K562 (cell line): ENCODE data around the gene MOB1A. TPM values are rescaled to one million over a fixed set of nuclear protein-coding genes. Genes with fewer than 3 reads are reported as not detected.

Experiments used
- ATAC-seq: fragments of 200-7000 bp; cut with Tn5 transposase; 3 replicates; pipeline ENCODE4 v1.9.1; 2020; ENCODE audit warnings: moderate library complexity
- BruUV-seq: library from RNA; stranded (reverse); fragments of 400-500 nt; replicated peaks from 2 replicates; lab custom pipeline; 2021; lab: Mats Ljungman, UMichigan
- CTCF ChIA-PET: fragments of 300-600 bp; formaldehyde crosslinking; extraction: SDS; loops from one replicate; lab custom pipeline; 2021; ENCODE audit warnings: low intra/inter-chr PET ratio; lab: Yijun Ruan, JAX
- POLR2A ChIA-PET: fragments of 300-600, 350-650 bp; sonication (Branson Sonifier 250); formaldehyde crosslinking; extraction: SDS; loops from one replicate; lab custom pipeline; 2021; ENCODE audit warnings: antibody characterized with exemption, inconsistent platforms; lab: Yijun Ruan, JAX
- DNase-seq, 4 experiments: peaks; one replicate each; pipeline versions ENCODE4 v3.0.0 to v3.0.0-alpha.2; 2011 to 2018; ENCODE audit warnings: low spot score in 3 of 4, mixed read lengths in 3 of 4; ENCODE audit errors: extremely low read depth in 1 of 4
- FAIRE-seq: peaks from 2 replicates; lab custom pipeline; 2011; peaks lifted over from hg19 to GRCh38; lab: Jason Lieb, UNC
- H2AFZ ChIP-seq: 2 replicates; pipeline ENCODE4 v1.6.0; 2011; ENCODE audit warnings: low read depth, low read length, control low read depth, inconsistent platforms
- H3K27ac ChIP-seq: fragments of 200-600 bp; 3 replicates; pipeline ENCODE4 v1.8.0; 2011; ENCODE audit warnings: low read depth, mild to moderate bottlenecking, control low read depth, inconsistent platforms, low read length, moderate library complexity, mixed read lengths; ENCODE audit errors: extremely low read depth
- H3K27me3 ChIP-seq, 2 experiments: fragments of 300-600 bp in 1 of 2; 2 replicates in 1 of 2; 3 replicates in 1 of 2; pipeline versions ENCODE4 v1.6.0 to v1.8.0; 2011; ENCODE audit warnings: inconsistent platforms in 2 of 2, low read length in 2 of 2, mild to moderate bottlenecking in 1 of 2, mixed read lengths in 1 of 2, moderate library complexity in 1 of 2; ENCODE audit not compliant: control insufficient read depth in 2 of 2, insufficient read depth in 2 of 2
- H3K36me3 ChIP-seq: fragments of 300-600 bp; 3 replicates; pipeline ENCODE4 v1.8.0; 2011; ENCODE audit warnings: mild to moderate bottlenecking, low read length, inconsistent platforms; ENCODE audit not compliant: control insufficient read depth, insufficient read depth
- H3K4me1 ChIP-seq, 2 experiments: fragments of 200-600 bp in 1 of 2; replicated peaks in 1 of 2; 2 replicates in 1 of 2; 3 replicates in 1 of 2; pipeline versions ENCODE4 v1.5.1 to v1.8.0; 2011; ENCODE audit warnings: inconsistent platforms in 2 of 2, low read length in 2 of 2, mild to moderate bottlenecking in 1 of 2, mixed read lengths in 1 of 2, moderate library complexity in 1 of 2; ENCODE audit not compliant: control insufficient read depth in 2 of 2, insufficient read depth in 2 of 2
- H3K4me2 ChIP-seq: 2 replicates; pipeline ENCODE4 v1.6.1; 2011; ENCODE audit warnings: low read length, control low read depth, inconsistent platforms, mixed read lengths; ENCODE audit not compliant: insufficient read depth
- H3K4me3 ChIP-seq: fragments of 200-600 bp; sonication (generic), shearing (Covaris generic); 2 replicates; pipeline ENCODE4 v1.5.1; 2016; ENCODE audit warnings: control low read depth, inconsistent platforms
- H3K79me2 ChIP-seq: fragments of 200-600 bp; 3 replicates; pipeline ENCODE4 v1.8.0; 2011; ENCODE audit warnings: low read length, inconsistent platforms; ENCODE audit not compliant: control insufficient read depth, insufficient read depth
- H3K9ac ChIP-seq, 2 experiments: 2 replicates each; pipeline versions ENCODE4 v1.6.0 to v1.6.1; 2011; ENCODE audit warnings: low read depth in 2 of 2, low read length in 2 of 2, control low read depth in 1 of 2, inconsistent platforms in 1 of 2, mild to moderate bottlenecking in 1 of 2, mixed read lengths in 1 of 2; ENCODE audit not compliant: insufficient read depth in 1 of 2
- H3K9me1 ChIP-seq: one replicate; pipeline ENCODE4 v1.6.0; 2011; ENCODE audit warnings: inconsistent platforms, mild to moderate bottlenecking, low read length, moderate library complexity; ENCODE audit not compliant: control insufficient read depth, insufficient read depth
- H3K9me3 ChIP-seq: replicated peaks from 2 replicates; pipeline ENCODE4 v1.5.1; 2011; ENCODE audit warnings: low read depth, low read length, inconsistent platforms; ENCODE audit not compliant: control insufficient read depth, insufficient read depth
- H4K20me1 ChIP-seq: replicated peaks from 2 replicates; pipeline ENCODE4 v1.6.1; 2011; ENCODE audit warnings: low read length, inconsistent platforms, mixed read lengths; ENCODE audit not compliant: control insufficient read depth, insufficient read depth
- BRCA1 ChIP-seq, 2 experiments: fragments of 450-650 bp in 1 of 2; sonication (generic) in 1 of 2; formaldehyde crosslinking in 1 of 2; IDR thresholded peaks; 2 replicates each; pipeline versions ENCODE4 v1.5.0 to v1.6.1; 2017 to 2020; ENCODE audit warnings: mild to moderate bottlenecking in 1 of 2, missing genetic modification reagents in 1 of 2
- C11orf30 ChIP-seq: fragments of 450-650 bp; IDR thresholded peaks from 2 replicates; pipeline ENCODE4 v1.6.1; 2016; ENCODE audit warnings: low read depth, mild to moderate bottlenecking
- KAT7 ChIP-seq: sonication (generic); formaldehyde crosslinking; IDR thresholded peaks from 2 replicates; pipeline ENCODE4 v1.8.0; 2022; ENCODE audit warnings: missing genetic modification reagents, mild to moderate bottlenecking, borderline replicate concordance
- MAFF ChIP-seq: IDR thresholded peaks from 2 replicates; pipeline ENCODE4 v1.6.1; 2012; ENCODE audit warnings: low read length, improper control_type of control experiment
- MAFG ChIP-seq: fragments of 450-650 bp; conservative IDR thresholded peaks from 2 replicates; pipeline ENCODE4 v1.6.1; 2016; ENCODE audit warnings: missing genetic modification characterization, missing compliant biosample characterization
- MEIS2 ChIP-seq: fragments of 450-650 bp; IDR thresholded peaks from 2 replicates; pipeline ENCODE4 v1.6.1; 2014; ENCODE audit warnings: mild to moderate bottlenecking; ENCODE audit not compliant: partially characterized antibody
- NRF1 ChIP-seq, 2 experiments: fragments of 450-650 bp; IDR thresholded peaks in 1 of 2; conservative IDR thresholded peaks in 1 of 2; 2 replicates each; pipeline ENCODE4 v1.6.1; 2014; ENCODE audit warnings: mild to moderate bottlenecking in 2 of 2
- PHTF2 ChIP-seq: fragments of 250-450 bp; sonication (Bioruptor Pico); IDR thresholded peaks from 2 replicates; pipeline ENCODE4 v1.5.0; 2021; ENCODE audit warnings: mild to moderate bottlenecking
- ZFP36 ChIP-seq: fragments of 150-350 bp; IDR thresholded peaks from 2 replicates; pipeline ENCODE4 v1.6.1; 2018; ENCODE audit warnings: low read length, low read depth; ENCODE audit not compliant: partially characterized antibody
- ZNF212 ChIP-seq: fragments of 450-650 bp; formaldehyde crosslinking; IDR thresholded peaks from 2 replicates; pipeline ENCODE4 v1.4.0; 2020; ENCODE audit warnings: mild to moderate bottlenecking
- ZNF316 ChIP-seq: fragments of 450-650 bp; IDR thresholded peaks from 2 replicates; pipeline ENCODE4 v1.6.1; 2016
- WGBS: fragments of 100-300 bp; shearing (Covaris generic); methylation state at CpG from one replicate; pipeline ENCODE4 v1.1.6; 2016; ENCODE audit warnings: low coverage, mixed read lengths; ENCODE audit not compliant: insufficient coverage; ENCODE audit errors: missing lambda C conversion rate; 5-methylcytosine and 5-hydroxymethylcytosine counted together
- in situ Hi-C: fragments of 300-500 bp; cut with MboI; formaldehyde crosslinking; loops from 4 replicates; pipeline ENCODE4 v1.15.0; 2018; ENCODE audit warnings: inconsistent platforms, mixed read lengths
- intact Hi-C: fragments of 100-400 bp; cut with micrococcal nuclease; formaldehyde crosslinking; loops from 2 replicates; pipeline ENCODE4 v1.14.2; 2022
- polyA plus RNA-seq, 8 experiments: library from polyadenylated mRNA; depleted of rRNA in 4 of 8; stranded (reverse) in 5 of 8; unstranded in 3 of 8; fragments of >200 nt; fragmentation: Nextera tagmentation in 2 of 8; fragmentation: Illumina TruSeq in 1 of 8; extraction: Ambion mirVana in 2 of 8; extraction: Trizol in 1 of 8; gene quantifications; 2 replicates each; pipeline versions ENCODE4 v1.2.1 to v1.2.3, GENCODE V29; 2011 to 2014; ENCODE audit warnings: inconsistent platforms in 1 of 8, missing spikeins in 1 of 8
- total RNA-seq, 7 experiments: library from RNA; depleted of rRNA in 6 of 7; stranded (reverse); fragments of >200 nt in 6 of 7; fragmentation: Illumina TruSeq in 2 of 7; extraction: Trizol in 2 of 7; gene quantifications; 2 replicates each; pipeline versions ENCODE4 v1.2.1 to v1.2.3, GENCODE V29; 2011 to 2021; ENCODE audit warnings: low replicate concordance in 1 of 7
- TF ChIP-seq, protein P1 (sequence below): sonication (generic); formaldehyde crosslinking; IDR thresholded peaks from 2 replicates; pipeline ENCODE4 v1.8.1; 2023; ENCODE audit warnings: mild to moderate bottlenecking, missing genetic modification reagents, moderate library complexity

The MOB1A gene
- total and polyA plus RNA-seq, 9 of the 15 experiments (the other 6 are each of a cell fraction or from before 2014, with no cell fraction given): 24.8 to 100 (median 60.2) TPM

DNA sequence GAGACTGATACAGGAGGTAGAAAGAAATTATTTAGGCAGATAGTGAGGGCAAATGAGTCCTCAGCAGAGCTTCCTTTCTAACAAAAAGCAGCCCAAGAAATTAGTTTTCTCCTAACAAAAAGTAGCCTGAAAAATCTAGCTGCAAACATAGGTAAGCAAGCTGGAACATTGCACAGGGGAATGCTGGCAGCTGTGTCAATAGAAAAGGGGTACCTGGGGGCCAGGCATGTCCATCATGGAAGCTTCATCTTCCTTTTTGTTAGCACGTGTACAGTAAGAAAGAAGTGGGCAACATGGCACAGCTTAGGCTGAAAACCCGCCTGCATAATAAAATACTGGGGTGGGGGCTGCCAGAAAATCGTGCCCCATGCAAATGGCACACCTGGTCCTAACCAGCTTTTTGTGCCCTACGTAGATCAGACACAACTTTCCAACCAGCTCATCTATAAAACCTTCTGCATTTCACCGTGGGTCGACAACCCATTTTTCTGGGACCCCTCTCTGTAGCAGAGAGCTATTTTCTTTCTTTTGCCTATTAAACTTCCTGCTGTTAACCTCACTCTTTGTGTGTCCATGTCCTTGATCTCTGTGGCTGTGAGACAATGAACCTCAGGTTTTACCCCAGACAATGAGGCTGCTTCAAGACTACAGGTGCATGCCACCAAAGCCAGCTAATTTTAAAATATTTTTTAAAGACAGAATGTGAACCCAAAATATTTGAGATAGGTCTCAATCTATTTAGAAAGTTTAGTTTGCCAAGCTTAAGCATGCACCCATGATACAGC lies 13.1 kb upstream of the MOB1A start:
- Histone ChIP-seq H3K9me1 (no peaks in the 10 kb centered on the region), H3K27me3 (no peaks in the 10 kb centered on the region), H3K79me2 (no peaks in the 10 kb centered on the region), H2AFZ (no peak overlapping the region), H3K27ac (no peak overlapping the region), H3K4me2 (no peak overlapping the region), H3K9me3 (no peaks in the 10 kb centered on the region), H3K36me3 (no peaks in the 10 kb centered on the region), H3K4me1 (peaks cover 9 to 10% of the 10 kb centered on the region in 2 experiments), H3K4me3 (no peak overlapping the region), H4K20me1 (no peaks in the 10 kb centered on the region), H3K9ac (no peak overlapping the region)
- intact Hi-C loops (no loop called here), in situ Hi-C loops (no loop called here)
- 14% methylated on average over 6 of the region's 6 CpGs for WGBS
- no TSS peak for BruUV-seq
- FAIRE-seq (no peak), ATAC-seq (no peak), DNase-seq (no peak)
- CTCF ChIA-PET: interaction anchor here (0.6 kb wide), 1 partner anchor 196 kb away, joined by 3 read pairs; no protein-coding TSS in a partner anchor
- POLR2A ChIA-PET: interaction anchor here (0.5 to 2.3 kb wide), 8 partner anchors 10 to 480 kb away, joined by 3 to 21 read pairs (median 5); partner anchors contain the start of genes BOLA3 and MOB1A
- TF ChIP-seq BRCA1 (IDR thresholded peaks at IDR 0.05): no peak
- no peak for TF ChIP-seq BRCA1 (CRISPR knock-in tag; IDR thresholded peaks at IDR 0.05)
- TF ChIP-seq ZFP36: peak; percentile 84

DNA sequence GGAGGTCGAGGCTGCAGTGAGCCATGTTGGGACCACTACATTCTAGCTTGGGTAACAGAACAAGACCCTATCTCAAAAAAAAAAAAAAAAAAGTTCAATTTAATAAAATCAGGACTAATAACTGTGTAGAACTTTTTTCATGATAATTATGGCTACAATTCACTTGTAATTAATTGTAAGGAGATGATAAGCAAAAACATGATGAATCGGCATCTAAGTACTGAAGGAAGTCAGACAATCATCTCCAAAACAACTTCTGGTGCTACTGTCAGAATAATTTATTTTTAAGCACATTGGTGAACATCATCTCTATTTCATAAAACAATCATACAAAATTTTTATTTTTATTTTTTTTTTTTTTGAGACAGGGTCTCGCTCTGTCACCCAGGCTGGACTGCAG lies 10.0 kb upstream of the MOB1A start:
- Histone ChIP-seq H3K9me3 (no peaks in the 10 kb centered on the region), H3K9me1 (no peaks in the 10 kb centered on the region), H3K4me3 (no peak overlapping the region), H3K27me3 (no peaks in the 10 kb centered on the region), H3K4me1 (peaks cover 11 to 16% of the 10 kb centered on the region in 2 experiments; a peak in 4 of 5 replicates), H3K4me2 (no peak overlapping the region), H3K27ac (no peak overlapping the region), H2AFZ (no peak overlapping the region), H3K36me3 (no peaks in the 10 kb centered on the region), H4K20me1 (no peaks in the 10 kb centered on the region), H3K79me2 (no peaks in the 10 kb centered on the region), H3K9ac (no peak overlapping the region; a peak in 1 of 4 replicates)
- DNase-seq (no peak), FAIRE-seq (no peak), ATAC-seq (no peak)
- 76% methylated on average over 3 of the region's 3 CpGs for WGBS
- in situ Hi-C loops (no loop called here), intact Hi-C loops (no loop called here)
- no TSS peak for BruUV-seq
- POLR2A ChIA-PET: interaction anchor here (0.9 to 4.8 kb wide), 4 partner anchors 9 to 17 kb away, joined by 3 to 38 read pairs (median 5); partner anchors contain the start of genes MOB1A and MTHFD2
- CTCF ChIA-PET: no interaction called here
- TF ChIP-seq, protein P1, sequence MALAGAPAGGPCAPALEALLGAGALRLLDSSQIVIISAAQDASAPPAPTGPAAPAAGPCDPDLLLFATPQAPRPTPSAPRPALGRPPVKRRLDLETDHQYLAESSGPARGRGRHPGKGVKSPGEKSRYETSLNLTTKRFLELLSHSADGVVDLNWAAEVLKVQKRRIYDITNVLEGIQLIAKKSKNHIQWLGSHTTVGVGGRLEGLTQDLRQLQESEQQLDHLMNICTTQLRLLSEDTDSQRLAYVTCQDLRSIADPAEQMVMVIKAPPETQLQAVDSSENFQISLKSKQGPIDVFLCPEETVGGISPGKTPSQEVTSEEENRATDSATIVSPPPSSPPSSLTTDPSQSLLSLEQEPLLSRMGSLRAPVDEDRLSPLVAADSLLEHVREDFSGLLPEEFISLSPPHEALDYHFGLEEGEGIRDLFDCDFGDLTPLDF: no peak
- TF ChIP-seq NRF1 (conservative IDR thresholded peaks at IDR 0.05 in 1 of 2, IDR thresholded peaks at IDR 0.05 in 1 of 2): no peak
- TF ChIP-seq C11orf30: peak; percentile 77
- TF ChIP-seq MAFF: peak; percentile 23; the same call in 1 of the 2 replicates
- TF ChIP-seq KAT7 (CRISPR knock-in tag): no peak
- TF ChIP-seq ZNF212 (CRISPR knock-in tag): no peak
- TF ChIP-seq MAFG: peak; percentile 66
- peak; percentile 85 for TF ChIP-seq ZNF316
- TF ChIP-seq PHTF2 (CRISPR knock-in tag): no peak
- TF ChIP-seq MEIS2: peak; percentile 24
